GM19438 (cell line): ENCODE data around the gene PLXNA1.

Source experiments
- ATAC-seq: cut with Tn5 transposase; IDR thresholded peaks from one replicate; pipeline ENCODE4 v1.9.1; 2021; ENCODE audit warnings: low read depth; ENCODE audit not compliant: unreplicated experiment

PLXNA1 gene

GRCh38 chr3:126982471-126983175 is at the start of gene PLXNA1:
Gene PLXNA1 (plus strand): TSS chr3:126983115. CDS start chr3:126988594, 5,479 bp downstream.
- ATAC-seq: peak; percentile 69

GRCh38 chr3:126934031-126934531 is 48.8 kb upstream of the PLXNA1 start:
- ATAC-seq: no peak

GRCh38 chr3:126934991-126935390 is 47.9 kb upstream of the PLXNA1 start:
- ATAC-seq: no peak

- no peak for ATAC-seq
Observed at GRCh38 chr3:126935756-126936509, 47.0 kb upstream of the PLXNA1 start.

GRCh38 chr3:126936853-126937425 is 46.0 kb upstream of the PLXNA1 start:
- no peak for ATAC-seq

- no peak for ATAC-seq
Observed at GRCh38 chr3:126937533-126937932, 45.4 kb upstream of the PLXNA1 start.

GRCh38 chr3:126937973-126938372 is 44.9 kb upstream of the PLXNA1 start:
- no peak for ATAC-seq

GRCh38 chr3:126938520-126939337 is 44.2 kb upstream of the PLXNA1 start:
- ATAC-seq: no peak

GRCh38 chr3:126939338-126939718 is 43.6 kb upstream of the PLXNA1 start:
- no peak for ATAC-seq

GRCh38 chr3:126939733-126940132 is 43.2 kb upstream of the PLXNA1 start:
- ATAC-seq: no peak

- no peak for ATAC-seq
Observed at GRCh38 chr3:126941721-126942270, 41.1 kb upstream of the PLXNA1 start.

- no peak for ATAC-seq
Observed at GRCh38 chr3:126944089-126944965, 38.6 kb upstream of the PLXNA1 start.

- no peak for ATAC-seq
Observed at GRCh38 chr3:126945171-126945721, 37.7 kb upstream of the PLXNA1 start.

- no peak for ATAC-seq
Observed at GRCh38 chr3:126945891-126946290, 37.0 kb upstream of the PLXNA1 start.

- ATAC-seq: no peak
Observed at GRCh38 chr3:126946405-126946804, 36.5 kb upstream of the PLXNA1 start.

- ATAC-seq: no peak
Observed at GRCh38 chr3:126947429-126947828, 35.5 kb upstream of the PLXNA1 start.

- ATAC-seq: no peak
Observed at GRCh38 chr3:126948980-126949535, 33.9 kb upstream of the PLXNA1 start.

GRCh38 chr3:126951561-126951960 is 31.4 kb upstream of the PLXNA1 start:
- ATAC-seq: no peak
